ENCODE measurements around the gene MED14.

DNA sequence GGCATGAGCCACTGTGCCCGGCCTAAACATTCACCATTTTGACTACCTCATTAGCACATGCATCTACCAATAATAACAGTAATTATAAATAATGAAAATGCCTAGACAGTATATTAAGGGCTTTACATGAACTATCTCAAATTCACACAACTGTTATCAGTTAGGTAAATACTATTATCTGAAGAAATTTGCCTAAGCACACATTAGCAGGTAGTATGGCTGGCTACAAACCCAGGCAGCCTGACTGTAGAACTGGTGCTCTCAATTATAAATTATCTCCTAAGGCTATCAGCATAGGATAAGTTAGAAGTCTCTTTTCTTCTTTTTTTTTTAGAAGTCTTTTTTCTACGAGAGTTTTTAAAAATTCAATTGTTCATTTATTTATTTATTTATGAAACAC is 73.9 kb downstream of the MED14 start:
- TF ChIP-seq SRF (IDR thresholded peaks at IDR 0.05; ENCODE audit: low read depth, low read length) (no peak), CTCF (IDR thresholded peaks at IDR 0.05; ENCODE audit: control extremely low read depth in 1 of 3, insufficient read depth in 1 of 3, low read depth in 1 of 3, low read length in 3 of 3) (no peak), BRCA1 (IDR thresholded peaks at IDR 0.05; ENCODE audit: low read depth, low read length) (no peak), EZH2 (IDR thresholded peaks at IDR 0.05; ENCODE audit: low read depth, low read length, severe bottlenecking) (no peak), TEAD4 (IDR thresholded peaks at IDR 0.05; ENCODE audit: low read depth, low read length) (no peak), ATF3 (IDR thresholded peaks at IDR 0.05; ENCODE audit: insufficient read depth, low read depth, low read length) (no peak), POLR2A (IDR thresholded peaks at IDR 0.05; ENCODE audit: control extremely low read depth in 1 of 2, low read depth in 2 of 2, low read length in 2 of 2) (no peak)
